Left lung (tissue), 10 donors: ENCODE measurements around the gene YBEY. TPM values are rescaled to one million over a fixed set of nuclear protein-coding genes. Genes with fewer than 3 reads are reported as not detected.
A peak's percentile ranks its signal among the peaks of the same experiment; 100 is the strongest.

Source experiments
- ATAC-seq: fragments of 200-7000 bp; cut with Tn5 transposase; one replicate; pipeline ENCODE4 v1.9.1; 2020; ENCODE audit warnings: moderate library complexity
- DNase-seq, 4 donors: peaks; one replicate each; pipeline ENCODE4 v3.0.0-alpha.2; 2013 to 2020
- H3K27ac ChIP-seq, 2 donors: fragments of 200-600 bp; sonication (generic) in 1 of 2; one replicate each; pipeline versions ENCODE4 v1.5.0 to v1.8.0; 2020 to 2021
- H3K27me3 ChIP-seq, 2 donors: fragments of 200-600 bp; sonication (generic) in 1 of 2; one replicate each; pipeline versions ENCODE4 v1.5.0 to v1.8.0; 2020 to 2021
- H3K36me3 ChIP-seq, 2 donors: fragments of 200-600 bp; sonication (generic) in 1 of 2; one replicate each; pipeline versions ENCODE4 v1.5.0 to v1.8.0; 2020 to 2021
- H3K4me1 ChIP-seq, 2 donors: fragments of 200-600 bp; one replicate each; pipeline ENCODE4 v1.8.0; 2021
- H3K4me3 ChIP-seq, 2 donors: fragments of 200-600 bp; sonication (generic) in 1 of 2; one replicate each; pipeline versions ENCODE4 v1.5.0 to v1.8.0; 2020 to 2021; ENCODE audit warnings: mild to moderate bottlenecking in 1 of 2
- H3K9me3 ChIP-seq, 2 donors: fragments of 200-600 bp; sonication (generic) in 1 of 2; one replicate each; pipeline versions ENCODE4 v1.5.0 to v1.8.0; 2020 to 2021
- intact Hi-C, 2 donors: fragments of 100-400 bp; cut with DNase I; formaldehyde crosslinking; loops; one replicate each; pipeline versions ENCODE4 v1.11.2 to v1.14.2; 2022
- polyA plus RNA-seq, 6 donors: library from polyadenylated mRNA; unstranded; fragments of 120-200 nt; gene quantifications; one replicate each; pipeline ENCODE4 v1.2.1, GENCODE V29; 2013; ENCODE audit not compliant: insufficient read length in 6 of 6
- total RNA-seq, 2 donors: library from RNA; stranded (reverse); fragmentation: NEBNext Ultra II Directional; extraction: Animal tissue kit (Norgen Biotek cat#: 25700); gene quantifications; one replicate each; pipeline ENCODE4 v1.2.1, GENCODE V29; 2021
- TF ChIP-seq, protein P1 (sequence below), 2 donors: fragments of 200-600 bp; sonication (generic) in 1 of 2; IDR thresholded peaks; one replicate each; pipeline versions ENCODE4 v1.5.0 to v1.8.0; 2021; ENCODE audit warnings: antibody characterized with exemption in 2 of 2
- donor health status: DM: no; HTN: yes; CAD: no.
- donor health status: DM: no; HTN: no; CAD: no.

Gene YBEY
- total and polyA plus RNA-seq, 8 donors: 6.1 to 23.1 (median 17.6) TPM

DNA sequence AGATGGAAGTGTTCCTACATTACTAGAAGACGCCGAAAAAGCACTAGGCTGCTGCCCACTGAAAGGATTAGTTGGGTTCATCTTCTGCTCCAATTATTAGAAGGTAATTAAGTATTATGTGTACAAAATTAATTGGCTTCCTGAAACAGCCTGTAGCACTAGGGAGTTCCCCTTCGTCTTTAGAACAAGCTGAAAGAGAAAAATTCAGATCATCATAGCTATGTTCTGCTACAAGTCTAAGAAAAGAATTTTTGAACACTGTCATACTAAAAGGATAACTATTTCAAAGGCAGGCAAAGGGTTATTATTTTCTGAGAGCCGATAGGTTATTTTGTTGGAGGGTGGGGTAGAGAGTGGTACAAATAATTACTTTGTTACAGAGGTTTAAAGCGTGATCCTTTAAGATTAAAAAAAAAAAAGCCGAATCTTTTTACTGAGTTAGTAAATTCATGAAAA, 908 bp upstream of the YBEY start, which contains the start of gene MCM3AP:
Gene MCM3AP, minus strand, starts transcription at position 406 of the 456 bp plus-strand sequence. Its CDS starts 325 bp downstream, at position 81.
- TF ChIP-seq, protein P1, sequence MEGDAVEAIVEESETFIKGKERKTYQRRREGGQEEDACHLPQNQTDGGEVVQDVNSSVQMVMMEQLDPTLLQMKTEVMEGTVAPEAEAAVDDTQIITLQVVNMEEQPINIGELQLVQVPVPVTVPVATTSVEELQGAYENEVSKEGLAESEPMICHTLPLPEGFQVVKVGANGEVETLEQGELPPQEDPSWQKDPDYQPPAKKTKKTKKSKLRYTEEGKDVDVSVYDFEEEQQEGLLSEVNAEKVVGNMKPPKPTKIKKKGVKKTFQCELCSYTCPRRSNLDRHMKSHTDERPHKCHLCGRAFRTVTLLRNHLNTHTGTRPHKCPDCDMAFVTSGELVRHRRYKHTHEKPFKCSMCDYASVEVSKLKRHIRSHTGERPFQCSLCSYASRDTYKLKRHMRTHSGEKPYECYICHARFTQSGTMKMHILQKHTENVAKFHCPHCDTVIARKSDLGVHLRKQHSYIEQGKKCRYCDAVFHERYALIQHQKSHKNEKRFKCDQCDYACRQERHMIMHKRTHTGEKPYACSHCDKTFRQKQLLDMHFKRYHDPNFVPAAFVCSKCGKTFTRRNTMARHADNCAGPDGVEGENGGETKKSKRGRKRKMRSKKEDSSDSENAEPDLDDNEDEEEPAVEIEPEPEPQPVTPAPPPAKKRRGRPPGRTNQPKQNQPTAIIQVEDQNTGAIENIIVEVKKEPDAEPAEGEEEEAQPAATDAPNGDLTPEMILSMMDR (IDR thresholded peaks at IDR 0.05): no peak
- Histone ChIP-seq H3K27me3 (no peaks in the 10 kb centered on the region), H3K4me1 (peaks cover 36 to 70% of the 10 kb centered on the region in 2 donors), H3K9me3 (no peaks in the 10 kb centered on the region), H3K27ac (peak within 1 kb of the TSS; percentile 96), H3K36me3 (peaks cover 0 to 45% of the 10 kb centered on the region in 2 donors), H3K4me3 (peak within 1 kb of the TSS; percentile 75 to 84)
- intact Hi-C loops: no loop called here
- DNase-seq (no peak), ATAC-seq (no peak)

DNA sequence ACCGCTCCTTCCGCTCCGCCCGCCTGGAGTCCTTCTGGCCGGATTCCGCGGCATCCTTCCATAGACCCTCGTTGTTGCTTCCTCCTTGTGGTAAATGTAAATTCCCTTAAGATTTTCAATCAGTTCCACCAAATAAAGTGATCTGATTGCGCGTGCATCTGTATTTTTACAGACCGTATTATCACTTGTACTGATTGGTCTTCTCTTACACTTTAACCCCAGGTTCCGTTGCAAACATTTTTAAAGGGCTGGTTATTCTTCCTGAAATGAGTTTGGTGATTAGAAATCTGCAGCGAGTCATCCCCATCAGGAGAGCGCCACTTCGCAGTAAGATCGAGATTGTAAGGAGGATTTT, 483 bp downstream of the YBEY start:
- peaks cover 36 to 63% of the 10 kb centered on the region in 2 donors for H3K4me1 ChIP-seq
- H3K27me3 ChIP-seq: no peaks in the 10 kb centered on the region
- TF ChIP-seq, protein P1 (IDR thresholded peaks at IDR 0.05): no peak
- peaks cover 0 to 37% of the 10 kb centered on the region in 2 donors for H3K36me3 ChIP-seq
- DNase-seq: no peak
- ATAC-seq: no peak
- H3K4me3 ChIP-seq: peak overlapping the region; percentile 75 to 84
- intact Hi-C loops: no loop called here
- H3K27ac ChIP-seq: peak overlapping the region; percentile 96
- no peaks in the 10 kb centered on the region for H3K9me3 ChIP-seq

DNA sequence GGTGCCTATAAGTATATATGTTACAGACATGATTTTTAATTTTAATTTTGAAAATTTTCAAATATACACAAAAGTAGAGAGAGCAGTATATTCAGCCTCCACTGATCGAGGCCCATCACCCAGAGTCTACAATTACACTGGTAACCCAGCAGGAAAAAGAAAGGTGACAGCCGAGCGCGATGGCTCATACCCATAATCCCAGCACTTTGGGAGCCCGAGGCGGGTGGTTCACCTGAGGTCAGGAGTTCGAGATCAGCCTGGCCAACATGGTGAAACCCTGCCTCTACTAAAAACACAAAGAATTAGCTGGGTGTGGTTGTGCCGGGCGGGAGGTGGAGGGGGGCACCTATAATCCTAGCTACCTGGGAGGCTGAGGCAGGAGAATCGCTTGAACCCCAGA, 1.4 kb downstream of the YBEY start:
- intact Hi-C loops: no loop called here
- H3K4me1 ChIP-seq: peaks cover 26 to 55% of the 10 kb centered on the region in 2 donors
- H3K27ac ChIP-seq: no peak overlapping the region
- ATAC-seq: no peak
- peaks cover 0 to 35% of the 10 kb centered on the region in 2 donors for H3K36me3 ChIP-seq
- no peaks in the 10 kb centered on the region for H3K27me3 ChIP-seq
- no peak for DNase-seq
- peak overlapping the region in 1 of 2 donors; percentile 75 for H3K4me3 ChIP-seq
- H3K9me3 ChIP-seq: no peaks in the 10 kb centered on the region
- TF ChIP-seq, protein P1 (IDR thresholded peaks at IDR 0.05): no peak

DNA sequence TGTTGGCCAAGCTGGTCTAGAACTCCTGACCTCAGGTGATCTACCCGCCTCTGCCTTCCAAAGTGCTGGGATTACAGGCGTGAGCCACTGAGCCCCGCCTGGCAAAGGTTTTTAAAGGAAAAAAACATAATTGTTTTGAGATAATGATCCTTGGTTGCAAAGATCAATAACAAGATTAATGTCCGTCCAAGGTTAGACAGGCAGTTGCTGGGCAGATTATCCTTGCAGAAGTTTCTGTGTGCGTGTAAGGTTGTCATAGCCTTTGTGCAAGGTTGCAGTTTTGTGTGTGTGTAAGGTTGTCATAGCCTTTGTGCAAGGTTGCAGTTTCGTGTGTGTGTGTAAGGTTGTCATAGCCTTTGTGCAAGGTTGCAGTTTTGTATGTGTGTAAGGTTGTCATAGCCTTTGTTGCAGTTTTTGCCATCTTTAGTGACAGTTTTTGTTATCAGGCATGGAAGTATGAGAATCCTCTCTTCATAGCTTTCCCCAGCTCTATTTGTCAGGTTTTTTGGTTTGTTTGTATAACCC, 3.6 kb downstream of the YBEY start:
- Histone ChIP-seq H3K4me3 (no peak overlapping the region), H3K36me3 (peaks cover 0 to 20% of the 10 kb centered on the region in 2 donors), H3K27ac (no peak overlapping the region), H3K9me3 (no peaks in the 10 kb centered on the region), H3K27me3 (no peaks in the 10 kb centered on the region), H3K4me1 (peaks cover 6 to 34% of the 10 kb centered on the region in 2 donors)
- ATAC-seq (no peak), DNase-seq (no peak)
- intact Hi-C loops: no loop called here
- TF ChIP-seq, protein P1 (IDR thresholded peaks at IDR 0.05): no peak

DNA sequence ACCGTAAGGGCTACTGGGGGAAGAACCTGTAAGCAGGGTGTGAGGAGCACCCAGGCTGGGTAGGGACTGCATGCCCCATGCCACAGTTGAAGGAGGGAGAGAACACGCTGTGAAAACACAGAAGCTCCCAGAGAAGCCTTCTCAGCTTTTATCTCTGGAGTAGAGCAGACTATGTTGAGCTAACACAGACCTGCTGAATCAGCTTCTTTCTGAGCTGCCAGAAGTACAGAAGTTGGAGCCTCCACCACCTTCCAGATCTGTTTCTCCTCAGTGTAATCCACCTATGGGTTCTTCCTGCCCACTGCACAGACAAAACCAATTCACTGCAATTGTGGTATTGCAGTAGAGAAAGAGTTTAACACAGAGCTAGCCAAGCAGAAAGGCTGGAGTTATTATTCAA, 5.4 kb downstream of the YBEY start:
- no peak overlapping the region for H3K4me3 ChIP-seq
- peaks cover 0 to 3% of the 10 kb centered on the region in 2 donors for H3K27me3 ChIP-seq
- intact Hi-C loops: no loop called here
- DNase-seq: no peak
- TF ChIP-seq, protein P1 (IDR thresholded peaks at IDR 0.05): no peak
- H3K9me3 ChIP-seq: no peaks in the 10 kb centered on the region
- no peak for ATAC-seq
- peaks cover 0 to 20% of the 10 kb centered on the region in 2 donors for H3K36me3 ChIP-seq
- H3K27ac ChIP-seq: no peak overlapping the region
- peaks cover 0 to 30% of the 10 kb centered on the region in 2 donors for H3K4me1 ChIP-seq
